ENCODE data around the gene PSMD2. TPM values are rescaled to one million over a fixed set of nuclear protein-coding genes. Genes with fewer than 3 reads are reported as not detected.

The PSMD2 gene
- total RNA-seq: 666 and 747 TPM in 2 replicates

GRCh38 chr3:184298759-184299487 is at the start of gene PSMD2:
Gene PSMD2 (plus strand): TSS chr3:184299241. CDS start chr3:184299267, 26 bp downstream.

GRCh38 chr3:184249412-184250166 is 49.5 kb upstream of the PSMD2 start, which contains the start of gene EEF1AKMT4:
Gene EEF1AKMT4 (plus strand): TSS chr3:184249672. CDS start chr3:184249695, 23 bp downstream.

GRCh38 chr3:184261270-184261853 is 37.7 kb upstream of the PSMD2 start, which contains the start of gene CAMK2N2:
Gene CAMK2N2 (minus strand): TSS chr3:184261553. CDS start chr3:184261285, 268 bp downstream.

DNA sequence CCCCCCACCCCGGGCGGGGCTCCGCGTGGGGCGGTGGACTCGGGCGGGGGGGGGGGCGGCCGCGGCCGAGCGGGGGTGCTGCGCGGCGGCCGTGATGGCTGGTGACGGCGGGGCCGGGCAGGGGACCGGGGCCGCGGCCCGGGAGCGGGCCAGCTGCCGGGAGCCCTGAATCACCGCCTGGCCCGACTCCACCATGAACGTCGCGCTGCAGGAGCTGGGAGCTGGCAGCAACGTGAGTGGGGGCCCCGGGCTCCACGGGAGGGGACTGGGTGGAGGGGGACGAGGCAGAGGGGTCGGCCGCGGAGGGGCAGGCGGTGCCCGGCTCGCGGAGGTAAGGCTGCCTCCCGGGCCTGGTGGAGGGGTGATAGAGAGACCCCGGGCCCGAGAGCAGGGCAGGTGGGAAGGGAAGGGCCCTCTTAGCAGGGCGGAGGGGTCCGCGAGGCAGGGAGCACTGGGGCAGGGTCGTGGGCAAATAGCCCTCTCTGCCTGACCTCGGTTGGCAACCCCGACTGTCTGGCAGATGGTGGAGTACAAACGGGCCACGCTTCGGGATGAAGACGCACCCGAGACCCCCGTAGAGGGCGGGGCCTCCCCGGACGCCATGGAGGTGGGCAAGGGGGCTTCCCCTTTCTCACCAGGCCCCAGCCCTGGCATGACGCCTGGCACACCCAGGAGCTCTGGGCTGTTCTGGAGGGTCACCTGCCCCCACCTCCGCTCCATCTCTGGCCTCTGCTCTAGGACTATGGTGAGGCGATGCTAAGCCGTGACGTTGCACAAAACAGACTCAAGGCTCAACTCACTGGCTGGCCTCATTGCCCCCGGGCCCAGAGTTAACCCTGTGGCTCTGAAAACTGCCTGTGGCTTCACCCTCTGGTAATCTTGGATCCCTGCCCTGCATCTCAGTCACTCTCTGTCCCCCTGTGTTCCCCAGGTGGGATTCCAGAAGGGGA is 22.8 kb upstream of the PSMD2 start, which contains the start of gene ECE2:
TSS of gene ECE2 (plus strand) at position 62 of the 950 bp plus-strand sequence. CDS start at position 194, 132 bp downstream.

GRCh38 chr3:184314363-184314699 is 15.3 kb downstream of the PSMD2 start, which contains the start of gene EIF4G1:
Gene EIF4G1 (plus strand): TSS chr3:184314606. CDS start chr3:184315797, 1,191 bp downstream.

DNA sequence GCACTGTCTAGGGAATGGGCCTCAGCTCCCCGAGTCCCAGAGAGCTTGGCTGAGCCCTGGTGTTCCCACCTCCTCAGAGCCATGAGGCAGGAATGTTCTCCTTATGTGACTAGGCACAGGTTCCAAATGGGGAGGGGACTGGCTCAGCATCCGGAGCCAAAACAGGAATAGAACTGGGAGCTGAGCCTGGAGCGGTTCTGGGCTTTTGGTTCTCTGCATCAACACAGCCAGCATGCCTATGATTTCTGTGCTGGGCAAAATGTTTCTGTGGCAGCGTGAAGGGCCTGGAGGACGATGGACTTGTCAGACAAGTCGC is 38.3 kb downstream of the PSMD2 start, which contains the start of gene FAM131A:
TSS of gene FAM131A (plus strand) at position 202 of the 316 bp plus-strand sequence. CDS start at position 233, 31 bp downstream.

Other genes with a start within 250 kb of the PSMD2 start
- not detected in 2 replicates for gene HTR3C, start 246.2 kb upstream of the PSMD2 start, total RNA-seq
- gene HTR3E, start 202.2 kb upstream of the PSMD2 start, total RNA-seq: not detected in 2 replicates
- 39.6 and 41.7 TPM in 2 replicates for gene EIF2B5, start 163.9 kb upstream of the PSMD2 start, total RNA-seq
- 26.0 and 31.9 TPM in 2 replicates for gene DVL3, start 143.9 kb upstream of the PSMD2 start, total RNA-seq
- gene AP2M1, start 124.4 kb upstream of the PSMD2 start, total RNA-seq: 476 and 505 TPM in 2 replicates
- gene ABCF3, start 113.0 kb upstream of the PSMD2 start, total RNA-seq: 46.4 and 47.9 TPM in 2 replicates
- gene VWA5B2, start 69.7 kb upstream of the PSMD2 start, total RNA-seq: under 0.01 TPM in 1 of 2 replicates, not detected in the other
- gene ALG3, start 50.3 kb upstream of the PSMD2 start, total RNA-seq: 19.1 and 24.6 TPM in 2 replicates
- gene EEF1AKMT4, start 49.6 kb upstream of the PSMD2 start, total RNA-seq: 3.6 and 4.9 TPM in 2 replicates
- 0.19 TPM in 1 of 2 replicates, not detected in the other for gene CAMK2N2, start 37.7 kb upstream of the PSMD2 start, total RNA-seq
- not detected in 2 replicates for gene ECE2, start 23.2 kb upstream of the PSMD2 start, total RNA-seq
- 359 and 457 TPM in 2 replicates for gene EIF4G1, start 15.4 kb downstream of the PSMD2 start, total RNA-seq
- 21.1 and 42.1 TPM in 2 replicates for gene FAM131A, start 38.4 kb downstream of the PSMD2 start, total RNA-seq
- gene CLCN2, start 62.4 kb downstream of the PSMD2 start, total RNA-seq: 1.6 and 2.8 TPM in 2 replicates
- 102 TPM in 2 replicates for gene POLR2H, start 62.5 kb downstream of the PSMD2 start, total RNA-seq
- gene THPO, start 79.0 kb downstream of the PSMD2 start, total RNA-seq: not detected in 2 replicates
- gene CHRD, start 80.8 kb downstream of the PSMD2 start, total RNA-seq: 0.09 and 0.28 TPM in 2 replicates

Data from endothelial cell of coronary artery (primary cell).